HL-60/S4 treated with phorbol 12-myristate 13-acetate at 8.2 ng/mL for 4 days and 3 days (cell line): ENCODE results near the gene CCDC81.
"Not testable (repeated sequence)": the region's sequence is repeated elsewhere in the genome, so short reads cannot be mapped to it uniquely, and the experiment has no call there.

Experiments
- in situ Hi-C: fragments of 300-500 bp; cut with MboI; formaldehyde crosslinking; loops from 2 replicates; pipeline ENCODE4 v1.15.0; 2022; ENCODE audit warnings: low sequenced_read_pairs

The CCDC81 gene

DNA sequence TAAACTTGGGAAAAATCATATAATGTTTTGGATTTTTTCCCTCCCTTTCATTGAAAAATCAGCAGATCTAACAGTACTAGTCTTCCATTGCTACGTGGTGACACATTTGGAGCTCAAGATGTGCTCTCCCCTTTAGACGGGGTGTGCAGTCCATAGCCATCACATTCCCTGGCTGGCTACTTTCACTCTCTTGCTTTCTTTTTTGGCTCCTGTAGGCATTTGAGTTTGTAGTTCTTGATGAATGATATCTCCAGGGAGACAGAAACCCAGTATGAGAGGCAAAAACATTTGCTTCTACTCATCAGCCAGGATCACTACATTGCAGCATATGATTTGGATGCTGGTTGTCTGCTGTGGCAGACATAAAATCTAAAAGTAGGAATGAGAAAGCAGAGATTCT is 12.1 kb downstream of the CCDC81 start:
- in situ Hi-C loops: no loop called here

DNA sequence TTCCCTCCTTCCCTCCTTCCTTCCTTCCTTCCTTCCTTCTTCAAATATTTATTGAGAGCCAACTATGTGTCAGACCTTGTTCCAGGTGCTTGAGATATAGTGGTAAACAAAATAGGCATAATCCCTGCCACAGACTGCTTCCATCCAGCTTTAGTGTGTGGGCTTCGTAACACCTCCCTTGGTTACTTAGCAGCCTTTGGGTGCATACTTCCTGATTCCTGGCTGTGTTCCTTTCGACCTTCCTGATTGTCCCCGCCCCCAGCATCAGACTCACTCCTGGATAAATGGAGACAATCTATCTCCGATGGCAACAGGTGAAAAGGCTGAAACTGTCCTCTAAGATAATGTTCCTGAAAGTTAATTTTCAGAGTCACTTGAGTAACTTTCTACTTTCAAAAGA is 13.5 kb downstream of the CCDC81 start:
- in situ Hi-C loops: no loop called here

- in situ Hi-C loops: no loop called here
These were observed 15.8 kb downstream of the CCDC81 start for GRCh38 chr11:86390487-86390886.

- in situ Hi-C loops: no loop called here
These were observed 20.4 kb downstream of the CCDC81 start for GRCh38 chr11:86395061-86395551.

GRCh38 chr11:86396396-86396795 is 21.7 kb downstream of the CCDC81 start:
- in situ Hi-C loops: no loop called here

DNA sequence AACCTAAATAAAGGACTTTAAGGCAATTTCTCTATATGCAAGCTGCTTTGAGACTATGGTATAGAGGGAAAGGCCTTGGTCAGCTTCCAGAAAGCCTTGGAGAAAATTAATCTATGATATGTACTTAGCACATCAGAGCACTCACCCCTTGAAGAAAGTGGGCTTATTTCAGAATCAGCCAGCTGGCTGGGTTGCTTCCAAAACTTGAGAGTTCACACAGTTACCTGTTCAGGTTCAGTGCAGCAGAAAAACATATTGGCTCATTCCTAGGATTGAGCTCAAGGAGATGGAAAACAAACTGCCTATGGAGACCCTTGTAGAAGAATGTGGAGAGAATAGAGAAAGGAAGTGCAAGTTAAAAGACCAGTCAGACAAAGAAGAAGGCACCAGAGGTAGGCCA is 22.7 kb downstream of the CCDC81 start:
- in situ Hi-C loops: no loop called here

- in situ Hi-C loops: no loop called here
These were observed 23.4 kb downstream of the CCDC81 start for GRCh38 chr11:86398106-86398505.

DNA sequence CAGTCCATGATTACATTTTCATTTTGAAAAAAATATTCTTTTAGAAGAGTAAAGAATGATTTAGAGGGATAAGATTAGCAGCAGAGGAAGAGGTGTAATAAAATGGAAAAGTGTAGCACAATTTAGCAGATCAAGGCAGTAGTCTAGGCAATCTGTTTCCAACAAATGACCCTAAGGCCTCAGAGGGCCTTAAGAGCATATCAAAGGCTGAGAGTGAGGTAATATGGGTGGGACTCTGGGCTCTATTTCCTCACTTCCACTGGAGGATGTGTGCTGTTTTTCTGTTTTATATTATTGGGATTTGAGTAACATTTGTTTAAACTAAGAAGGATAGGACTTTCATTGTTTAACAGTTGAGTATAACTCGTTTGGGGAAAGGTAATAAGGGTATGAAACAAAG is 28.8 kb downstream of the CCDC81 start:
- in situ Hi-C loops: no loop called here

GRCh38 chr11:86408845-86409244 is 34.2 kb downstream of the CCDC81 start:
- in situ Hi-C loops: no loop called here

DNA sequence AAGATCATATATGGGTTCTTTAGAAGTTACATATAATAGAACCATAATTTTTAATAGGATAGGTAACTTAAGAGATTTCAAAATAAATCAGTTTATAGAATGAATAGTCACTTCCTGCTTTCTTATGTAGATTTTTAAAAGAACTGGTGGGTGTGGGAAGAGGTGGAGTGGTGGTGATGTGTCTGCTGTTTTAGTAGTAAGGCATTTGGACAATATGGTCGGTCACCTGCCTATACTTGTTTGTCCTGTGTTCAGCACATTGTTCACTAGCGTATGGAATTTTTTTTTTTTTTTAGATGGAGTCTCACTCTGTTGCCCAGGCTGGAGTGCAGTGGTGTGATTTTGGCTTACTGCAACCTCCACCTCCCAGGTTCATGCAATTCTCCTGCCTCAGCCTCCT is 39.3 kb downstream of the CCDC81 start:
- in situ Hi-C loops: no loop called here

GRCh38 chr11:86415026-86415425 is 40.3 kb downstream of the CCDC81 start:
- in situ Hi-C loops: no loop called here

DNA sequence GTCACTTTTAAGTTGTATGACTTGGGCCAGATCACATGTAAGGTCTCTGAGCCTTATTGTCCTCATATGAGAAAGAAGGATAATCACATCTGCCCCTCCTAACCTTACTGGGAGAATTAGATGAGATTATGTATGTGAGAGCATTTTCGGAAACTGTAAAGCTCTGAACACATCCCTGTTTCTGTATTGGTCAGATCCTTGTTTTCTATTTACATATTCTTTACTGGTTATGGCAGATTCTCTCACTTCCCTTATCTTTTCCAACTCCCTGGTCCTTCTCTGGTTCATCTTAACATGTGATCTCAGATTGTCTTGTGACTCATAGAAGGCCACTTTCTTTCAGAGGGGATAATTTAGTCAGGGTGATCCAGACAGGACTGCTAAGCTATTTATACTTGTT is 41.8 kb downstream of the CCDC81 start:
- in situ Hi-C loops: no loop called here

DNA sequence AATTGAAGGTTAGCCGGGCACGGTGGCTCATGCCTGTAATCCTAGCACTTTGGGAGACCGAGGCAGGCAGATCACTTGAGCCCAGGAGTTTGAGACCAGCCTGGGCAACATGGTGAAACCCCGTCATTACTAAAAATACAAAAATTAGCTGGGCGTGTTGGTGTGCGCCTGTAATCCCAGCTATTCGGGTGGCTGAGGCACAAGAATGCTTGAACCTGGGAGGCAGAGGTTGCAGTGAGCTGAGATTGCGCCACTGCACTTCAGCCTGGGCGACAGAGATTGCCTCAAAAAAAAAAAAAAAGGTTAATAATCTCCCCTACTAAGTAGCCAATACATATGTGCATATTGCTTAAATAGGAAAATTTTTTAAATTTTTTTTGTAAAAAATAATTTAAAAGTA is 42.3 kb downstream of the CCDC81 start:
- in situ Hi-C loops: not testable (repeated sequence)

DNA sequence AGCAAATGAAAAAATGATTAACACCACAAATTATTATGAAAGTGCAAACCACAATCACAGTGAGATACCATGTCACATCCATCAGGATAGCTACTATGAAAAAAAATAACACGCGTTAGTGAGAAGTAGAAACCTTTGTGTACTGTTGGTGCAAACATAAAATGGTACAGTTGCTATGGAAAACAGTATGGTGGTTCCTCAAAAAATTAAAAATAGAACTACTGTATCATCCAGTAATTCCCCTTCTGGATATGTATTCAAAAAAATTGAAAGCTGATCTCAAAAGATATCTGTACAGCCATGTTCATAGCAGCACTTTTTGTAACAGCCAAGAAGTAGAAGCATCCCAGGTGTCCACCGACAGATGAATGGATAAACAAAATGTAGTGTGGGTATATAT is 43.4 kb downstream of the CCDC81 start:
- in situ Hi-C loops: no loop called here

GRCh38 chr11:86418513-86418912 is 43.8 kb downstream of the CCDC81 start:
- in situ Hi-C loops: no loop called here

GRCh38 chr11:86418917-86419316 is 44.2 kb downstream of the CCDC81 start:
- in situ Hi-C loops: no loop called here

- in situ Hi-C loops: no loop called here
These were observed 47.3 kb downstream of the CCDC81 start for GRCh38 chr11:86421946-86422345.

- in situ Hi-C loops: no loop called here
These were observed 47.7 kb downstream of the CCDC81 start for GRCh38 chr11:86422371-86422770.

DNA sequence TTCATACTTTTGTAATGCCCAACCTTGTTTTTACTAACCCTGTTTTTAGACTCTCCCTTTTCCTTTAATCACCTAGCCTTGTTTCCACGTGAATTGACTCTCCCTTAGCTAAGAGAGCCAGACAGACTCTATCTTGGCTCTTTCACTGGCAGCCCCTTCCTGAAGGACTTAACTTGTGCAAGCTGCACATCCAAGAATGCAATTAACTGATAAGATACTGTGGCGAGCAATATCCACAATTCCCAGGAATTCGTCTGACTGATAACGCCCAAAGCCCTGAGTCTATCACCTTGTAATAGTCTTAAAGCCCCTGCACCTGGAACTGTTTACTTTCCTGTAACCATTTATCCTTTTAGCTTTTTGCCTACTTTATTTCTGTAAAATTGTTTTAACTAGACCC is 48.8 kb downstream of the CCDC81 start:
- in situ Hi-C loops: not testable (repeated sequence)

- in situ Hi-C loops: no loop called here
These were observed 52.8 kb downstream of the CCDC81 start for GRCh38 chr11:86427441-86427840.

DNA sequence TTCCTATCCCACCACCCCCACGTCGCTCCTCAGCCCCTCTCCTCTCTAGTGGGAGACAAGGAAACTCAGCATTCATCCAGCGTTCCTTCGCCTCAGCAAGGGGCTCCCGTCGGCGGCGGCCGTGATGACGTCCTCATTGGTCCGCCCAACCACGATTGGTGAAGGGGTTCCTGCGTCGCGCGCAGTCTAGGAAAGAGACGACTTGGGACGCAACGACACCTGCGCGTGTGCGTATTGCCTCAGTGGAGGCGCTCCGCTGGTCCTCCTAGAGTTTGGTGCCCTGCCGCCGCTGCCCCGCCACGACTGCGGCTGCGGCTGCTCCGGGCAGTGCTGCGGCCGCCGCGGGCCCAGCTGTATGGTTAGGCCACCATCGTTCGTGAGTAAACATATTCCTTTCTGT is 56.6 kb downstream of the CCDC81 start:
- in situ Hi-C loops: no loop called here

- in situ Hi-C loops: not testable (repeated sequence)
These were observed 58.8 kb downstream of the CCDC81 start for GRCh38 chr11:86433361-86434095.

GRCh38 chr11:86435711-86436110 is 61.0 kb downstream of the CCDC81 start:
- in situ Hi-C loops: no loop called here
